ENCODE results near the gene ZNF616. TPM values are rescaled to one million over a fixed set of nuclear protein-coding genes. Genes with fewer than 3 reads are reported as not detected.
"Not testable (repeated sequence)": the region's sequence is repeated elsewhere in the genome, so short reads cannot be mapped to it uniquely, and the experiment has no call there.

The ZNF616 gene
- total RNA-seq, 1 donor from 2014 or later, result 12.8 TPM

DNA sequence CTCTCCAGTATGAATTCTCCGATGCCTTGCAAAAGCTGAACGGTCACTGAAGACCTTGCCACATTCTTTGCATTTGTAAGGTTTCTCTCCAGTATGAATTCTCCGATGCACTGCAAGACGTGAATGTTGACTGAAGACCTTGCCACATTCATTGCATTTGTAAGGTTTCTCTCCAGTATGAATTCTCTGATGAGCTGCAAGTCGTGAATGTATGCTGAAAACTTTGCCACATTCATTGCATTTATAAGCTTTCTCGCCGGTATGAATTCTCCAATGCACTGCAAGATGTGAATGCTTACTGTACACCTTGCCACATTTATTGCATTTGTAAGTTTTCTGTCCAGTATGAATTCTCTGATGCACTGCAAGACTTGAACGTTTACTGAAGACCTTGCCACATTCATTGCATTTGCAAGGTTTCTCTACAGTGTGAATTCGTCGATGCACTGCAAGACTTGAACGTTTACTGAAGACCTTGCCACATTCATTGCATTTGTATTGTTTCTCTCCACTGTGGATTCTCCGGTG, 24.1 kb downstream of the ZNF616 start:
- no peak for DNase-seq (ENCODE audit: low spot score)
- intact Hi-C loops (cut with DNase I), result no loop called here
- no peak for ATAC-seq

DNA sequence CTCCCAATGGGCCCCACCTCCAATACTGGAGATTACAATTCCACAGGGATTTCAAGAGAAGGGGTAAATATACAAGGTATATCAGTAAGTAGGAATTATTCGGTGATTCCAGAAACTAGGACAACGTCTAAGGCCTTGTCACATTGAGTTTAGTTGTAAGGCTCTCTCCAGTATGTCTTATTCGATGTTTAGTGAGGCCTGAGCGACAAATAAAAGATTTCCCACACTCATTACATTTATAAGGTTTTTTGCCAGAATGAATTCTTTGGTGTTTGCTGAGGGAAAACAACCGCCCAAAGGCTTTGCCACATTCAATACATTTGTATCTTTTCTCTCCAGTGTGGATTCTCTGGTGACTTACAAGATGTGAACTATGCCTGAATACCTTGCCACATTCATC, 25.0 kb downstream of the ZNF616 start:
- DNase-seq (ENCODE audit: low spot score) (no peak), ATAC-seq (no peak)
- intact Hi-C loops (cut with DNase I), result no loop called here

DNA sequence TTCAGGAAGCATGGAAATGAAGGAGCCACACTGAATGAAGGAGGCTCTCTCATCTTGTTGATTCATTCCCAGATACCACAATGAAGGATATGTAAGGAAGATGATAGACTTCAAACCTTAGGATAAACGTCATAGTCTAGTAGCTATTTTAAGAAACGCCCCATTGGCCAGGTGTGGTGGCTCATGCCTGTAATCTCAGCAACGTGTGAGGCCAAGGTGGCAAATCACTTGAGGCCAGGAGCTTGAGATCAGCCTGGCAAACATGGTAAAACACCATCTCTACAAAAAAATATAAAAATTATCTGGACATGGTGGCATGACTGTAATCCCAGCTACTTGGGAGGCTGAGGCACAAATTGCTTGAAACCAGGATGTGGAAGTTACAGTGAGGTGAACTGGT, 27.1 kb downstream of the ZNF616 start:
- no peak for DNase-seq (ENCODE audit: low spot score)
- ATAC-seq, result no peak
- intact Hi-C loops (cut with DNase I), result no loop called here

DNA sequence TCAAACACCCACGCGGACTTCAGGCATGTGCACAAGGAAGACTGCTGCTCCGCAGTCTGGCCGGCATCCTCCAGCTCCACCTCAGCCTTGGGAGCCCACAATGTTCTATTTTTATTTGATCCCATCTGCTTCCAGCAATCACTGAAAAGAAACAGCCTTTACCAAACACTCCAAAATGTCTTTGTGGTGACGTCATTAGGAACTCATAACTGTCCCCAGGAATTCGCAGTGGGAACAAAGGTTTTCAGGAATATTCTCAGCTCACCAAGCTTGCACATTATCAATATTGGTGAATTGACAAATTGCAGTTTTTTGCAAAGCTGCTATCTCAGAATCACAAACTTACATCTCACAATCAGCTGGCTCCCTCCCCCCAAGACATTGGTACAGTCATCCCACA, 29.0 kb downstream of the ZNF616 start:
- intact Hi-C loops (cut with DNase I), result no loop called here
- no peak for ATAC-seq

DNA sequence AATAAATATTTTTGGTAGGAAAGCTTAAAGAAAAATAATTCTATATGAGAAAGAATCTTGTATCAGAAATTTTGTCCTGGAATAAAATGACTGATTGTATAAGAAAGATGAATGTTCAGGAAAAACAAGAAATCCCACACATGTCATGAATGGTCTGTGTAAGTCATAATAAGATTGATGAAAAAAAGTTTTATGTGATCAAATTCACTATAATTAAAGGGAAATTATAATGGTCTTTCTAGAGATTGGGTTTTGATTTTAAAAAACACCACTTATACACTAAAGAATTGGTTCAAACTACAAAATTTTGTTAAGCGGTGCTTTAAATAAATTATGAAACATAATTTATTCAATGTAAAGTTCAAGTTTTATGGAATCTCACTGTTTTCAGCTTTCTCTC, 37.0 kb downstream of the ZNF616 start:
- ATAC-seq (no peak), DNase-seq (ENCODE audit: low spot score) (no peak)
- intact Hi-C loops (cut with DNase I), result no loop called here

More for the DNA sequence above, 29.0 kb downstream of the ZNF616 start:
- no peak for DNase-seq (ENCODE audit: low spot score)

DNA sequence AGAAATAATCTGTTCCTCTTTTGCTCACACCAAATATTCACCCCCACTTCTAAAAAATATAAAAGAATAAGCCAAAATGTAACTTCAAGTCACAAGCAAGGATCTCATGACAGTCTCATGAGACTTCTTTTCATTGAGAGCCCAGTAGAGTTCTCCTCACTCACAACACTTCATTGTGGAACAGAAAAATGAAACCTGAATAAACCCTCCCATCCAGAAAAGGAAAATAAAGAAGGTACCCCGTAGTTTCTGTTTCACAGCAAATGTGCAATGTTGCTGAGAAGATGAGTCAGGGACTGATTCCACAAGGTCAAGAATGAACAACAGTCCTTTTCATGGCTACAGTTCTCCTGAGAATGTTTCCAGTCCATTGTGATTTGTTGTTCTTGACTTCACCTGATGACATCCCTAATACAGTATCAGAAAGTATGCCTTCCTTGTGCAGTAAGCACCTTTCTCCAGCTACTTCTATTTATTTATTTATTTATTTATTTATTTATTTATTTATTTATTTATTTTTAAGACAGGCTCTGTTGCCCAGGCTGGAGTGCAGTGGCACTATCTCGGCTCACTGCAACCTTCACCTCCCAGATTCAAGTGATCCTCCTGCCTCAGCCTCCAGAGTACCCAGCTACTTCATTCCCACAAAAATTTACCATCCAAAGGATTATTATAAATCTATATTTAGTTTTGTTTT, 37.7 kb downstream of the ZNF616 start:
- DNase-seq (ENCODE audit: low spot score) (no peak), ATAC-seq (no peak)
- intact Hi-C loops (cut with DNase I), result no loop called here

- intact Hi-C loops (cut with DNase I), result no loop called here
- ATAC-seq (no peak), DNase-seq (ENCODE audit: low spot score) (no peak)
Observed at GRCh38 chr19:52099497-52100138, 40.1 kb downstream of the ZNF616 start.

GRCh38 chr19:52096416-52096815, 43.3 kb downstream of the ZNF616 start:
- intact Hi-C loops (cut with DNase I); ATAC-seq; DNase-seq (ENCODE audit: low spot score): not testable (repeated sequence)

DNA sequence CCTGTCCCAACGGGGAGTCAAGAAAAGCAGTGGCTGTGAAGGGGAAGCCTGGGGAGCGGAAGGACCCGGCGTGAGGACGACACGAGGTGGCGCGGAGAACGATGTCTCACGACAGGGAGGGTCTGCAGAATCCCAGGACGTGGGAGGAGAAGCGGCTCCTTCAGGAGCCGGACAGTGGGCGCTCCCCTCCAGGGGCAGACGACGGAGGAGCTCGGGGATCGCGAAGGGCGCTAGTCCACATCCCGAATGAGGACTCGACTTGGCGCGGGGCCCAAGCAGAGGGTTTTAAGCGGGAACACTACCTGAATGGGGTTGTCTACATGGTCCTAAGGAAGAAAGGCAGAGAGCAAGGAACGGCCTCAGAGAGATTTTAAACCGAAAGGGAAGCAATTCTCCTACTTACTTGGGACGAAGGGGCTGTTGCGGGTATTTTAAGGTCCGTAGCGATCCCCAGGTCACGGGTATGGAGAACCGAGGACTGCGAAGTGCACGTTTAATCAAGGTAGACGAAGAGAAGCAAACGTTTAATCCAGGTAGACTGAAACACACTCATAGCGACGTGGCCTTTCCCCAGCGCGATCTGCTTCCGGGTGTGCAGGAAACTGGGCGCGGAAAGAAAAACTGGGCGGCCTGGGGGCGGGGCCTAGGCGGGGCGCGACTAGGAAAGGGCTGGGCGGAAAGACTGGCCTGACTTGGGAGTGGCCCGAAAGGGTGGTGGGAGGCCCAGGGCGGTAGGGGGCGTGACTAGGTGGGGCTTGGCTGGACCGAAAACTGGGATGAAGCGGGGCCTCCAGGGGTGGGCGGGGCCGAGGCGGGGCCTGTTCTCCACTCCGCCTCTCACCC, 44.3 kb downstream of the ZNF616 start, which contains the start of gene ZNF841:
Gene ZNF841 (minus strand): TSS at position 594 of the 843 bp plus-strand sequence. CDS start 10,964 bp downstream, outside the sequence.
- peak; percentile 100 for ATAC-seq
- intact Hi-C loops (cut with DNase I), result no loop called here
- DNase-seq (ENCODE audit: low spot score), result peak; percentile 97

DNA sequence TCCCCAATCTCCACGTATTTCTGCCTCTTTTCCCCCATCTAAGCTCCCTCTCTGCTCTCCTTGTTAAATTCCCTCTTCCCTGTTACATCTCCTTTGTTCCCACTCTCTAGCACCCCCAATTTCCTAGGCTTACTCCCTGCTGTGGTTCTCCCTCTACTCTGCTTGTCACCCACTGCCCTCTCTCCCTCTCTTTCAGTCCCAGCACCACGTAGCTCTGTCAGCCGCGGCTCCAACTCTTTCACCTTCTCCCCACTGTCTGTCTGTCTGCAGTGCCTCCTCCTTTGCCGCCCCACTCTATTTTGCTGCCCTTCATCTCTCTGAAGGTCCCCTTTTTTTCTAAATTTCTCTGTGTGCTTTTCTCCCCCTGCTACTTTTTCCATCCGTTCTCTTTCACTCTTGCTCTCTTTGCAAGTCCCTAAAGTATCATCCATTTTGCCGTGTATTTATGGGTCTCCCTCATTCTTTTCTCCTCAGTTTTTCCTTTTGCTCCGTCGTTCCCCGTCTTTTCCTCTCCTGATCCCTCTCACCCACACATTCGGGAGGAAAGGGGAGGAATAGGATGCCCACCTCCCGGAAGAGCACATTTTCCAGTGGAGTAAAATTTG, 45.1 kb downstream of the ZNF616 start:
- intact Hi-C loops (cut with DNase I), result no loop called here
- no peak for DNase-seq (ENCODE audit: low spot score)
- no peak for ATAC-seq

DNA sequence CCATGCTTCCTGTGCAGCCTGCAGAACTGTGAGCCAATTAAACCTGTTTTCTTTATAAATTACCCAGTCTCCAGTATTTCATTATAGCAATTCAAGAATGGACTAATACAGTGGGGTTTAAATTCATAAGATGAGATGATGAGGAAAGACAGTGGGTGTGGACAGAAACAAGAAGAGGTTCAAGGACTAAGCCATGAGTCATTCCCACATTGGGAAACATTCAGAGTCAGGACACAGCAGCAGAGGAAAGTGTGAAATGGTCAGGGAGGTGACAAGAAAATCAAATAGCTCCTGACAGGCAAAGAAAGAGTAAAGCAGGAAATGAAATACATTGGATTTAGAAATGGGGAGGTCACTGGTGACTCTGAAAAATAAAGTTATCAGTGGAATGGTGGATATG, 53.3 kb downstream of the ZNF616 start:
- intact Hi-C loops (cut with DNase I), result no loop called here
- ATAC-seq, result no peak
- no peak for DNase-seq (ENCODE audit: low spot score)

DNA sequence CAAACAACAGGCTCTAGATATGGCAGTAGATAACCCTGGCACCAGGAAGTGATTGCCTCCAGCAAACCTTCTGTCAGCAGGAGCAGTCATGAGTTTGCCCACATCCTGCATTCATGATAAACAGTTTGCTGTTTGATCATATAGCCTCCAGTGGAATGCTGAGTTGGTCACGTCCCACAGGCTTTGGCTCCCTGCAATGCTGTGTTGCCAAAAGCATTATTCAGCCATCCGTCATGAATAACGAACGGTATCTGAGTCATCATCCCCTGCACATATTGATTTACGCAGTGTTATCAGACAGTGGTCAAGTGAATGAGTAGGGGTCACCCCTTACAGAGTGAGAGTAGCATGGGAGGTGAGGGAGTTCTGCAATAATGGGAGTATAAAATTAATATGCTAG, 69.2 kb downstream of the ZNF616 start:
- intact Hi-C loops (cut with DNase I), result no loop called here
- DNase-seq (ENCODE audit: low spot score) (no peak), ATAC-seq (no peak)

DNA sequence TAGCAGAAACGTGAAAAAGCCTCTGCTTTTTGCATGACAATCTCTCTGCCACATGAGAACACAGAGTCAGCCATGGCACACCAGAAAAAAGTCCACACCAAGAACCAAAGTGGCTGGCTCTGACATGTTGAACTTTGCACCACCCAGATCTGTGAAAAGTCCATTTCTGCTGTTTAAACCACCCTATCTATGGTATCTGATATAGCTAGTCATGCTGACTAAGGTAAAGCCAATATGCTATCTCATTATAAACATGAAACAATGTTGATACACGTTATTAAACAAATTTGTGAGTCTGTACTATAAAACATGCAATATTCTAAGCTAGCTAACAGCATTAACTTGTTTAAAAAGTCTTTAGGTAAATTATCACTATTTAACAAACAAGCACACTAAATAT, 70.1 kb downstream of the ZNF616 start:
- no peak for ATAC-seq
- DNase-seq (ENCODE audit: low spot score), result no peak
- intact Hi-C loops (cut with DNase I), result no loop called here

DNA sequence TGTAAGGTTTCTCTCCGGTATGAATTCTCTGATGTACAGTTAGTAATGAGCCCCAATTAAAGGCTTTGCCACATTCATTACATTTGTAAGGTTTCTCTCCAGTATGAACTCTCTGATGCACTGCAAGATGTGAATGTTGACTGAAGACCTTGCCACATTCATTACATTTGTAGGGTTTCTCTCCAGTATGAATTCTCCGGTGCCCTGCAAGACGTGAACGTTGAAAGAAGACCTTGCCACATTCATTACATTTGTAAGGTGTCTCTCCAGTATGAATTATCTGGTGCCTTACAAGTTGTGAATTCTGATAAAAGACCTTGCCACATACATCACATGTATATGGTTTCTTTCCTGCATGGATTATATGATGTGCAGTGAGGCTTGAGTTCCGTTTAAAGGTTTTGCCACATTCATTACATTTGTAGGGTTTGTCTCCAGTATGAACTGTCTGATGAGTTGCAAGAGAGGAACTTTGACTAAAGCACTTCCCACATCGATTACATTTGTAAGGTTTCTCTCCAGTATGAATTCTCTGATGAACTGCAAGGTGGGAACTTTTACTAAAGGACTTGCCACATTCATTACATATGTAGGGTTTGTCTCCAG, 73.4 kb downstream of the ZNF616 start:
- DNase-seq (ENCODE audit: low spot score) (no peak), ATAC-seq (no peak)
- intact Hi-C loops (cut with DNase I), result no loop called here

GRCh38 chr19:52065399-52065798, 74.3 kb downstream of the ZNF616 start:
- no peak for ATAC-seq
- intact Hi-C loops (cut with DNase I), result no loop called here
- no peak for DNase-seq (ENCODE audit: low spot score)
